Upper lobe of left lung (tissue), 4 donors: Measurements from ENCODE around the gene DNAAF5.

Source experiments
- CTCF ChIP-seq, 6 experiments: fragments of 450-650 bp in 4 of 6; fragments of 200-600 bp in 2 of 6; sonication (generic) in 2 of 6; IDR thresholded peaks; one replicate each; pipeline ENCODE4 v1.5.1; 2016 to 2019; ENCODE audit warnings: antibody characterized with exemption in 6 of 6
- EP300 ChIP-seq, 4 donors: sonication (generic); formaldehyde crosslinking; IDR thresholded peaks; one replicate each; pipeline ENCODE4 v1.5.1; 2017; ENCODE audit warnings: antibody characterized with exemption in 4 of 4, control low read depth in 2 of 4
- POLR2A ChIP-seq, 4 donors: fragments of 450-650 bp; IDR thresholded peaks; one replicate each; pipeline ENCODE4 v1.5.1; 2016 to 2017; ENCODE audit warnings: antibody characterized with exemption in 4 of 4, mild to moderate bottlenecking in 2 of 4
- POLR2AphosphoS5 ChIP-seq, 2 donors: sonication (generic); formaldehyde crosslinking; IDR thresholded peaks; one replicate each; pipeline ENCODE4 v1.5.1; 2017; ENCODE audit warnings: antibody characterized with exemption in 2 of 2

- TF ChIP-seq POLR2AphosphoS5 (IDR thresholded peaks at IDR 0.05) (no peak), POLR2A (IDR thresholded peaks at IDR 0.05) (no peak), CTCF (IDR thresholded peaks at IDR 0.05) (no peak), EP300 (IDR thresholded peaks at IDR 0.05) (no peak)
Measured at GRCh38 chr7:738241-738640, 11.7 kb downstream of the DNAAF5 start.
